HepG2 (cell line): Measurements from ENCODE around the gene GNB1.

Source experiments
- FOXA1 ChIP-seq, 2 experiments: fragments of 450-650 bp in 1 of 2; sonication (generic) in 1 of 2; formaldehyde crosslinking in 1 of 2; IDR thresholded peaks; 2 replicates each; pipeline versions ENCODE4 v1.4.0 to v1.6.1; 2016 to 2020; ENCODE audit warnings: missing genetic modification reagents in 1 of 2
- PRDM15 ChIP-seq: sonication (generic); formaldehyde crosslinking; IDR thresholded peaks from 2 replicates; pipeline ENCODE4 v1.4.0; 2020; ENCODE audit warnings: missing genetic modification reagents
- YY1 ChIP-seq: IDR thresholded peaks from 2 replicates; pipeline ENCODE4 v1.6.1; 2011; ENCODE audit warnings: low read length, low read depth, moderate library complexity, mild to moderate bottlenecking; ENCODE audit not compliant: insufficient read depth, insufficient replicate concordance
- TF ChIP-seq, protein P1 (sequence below): sonication (generic); formaldehyde crosslinking; IDR thresholded peaks from 2 replicates; pipeline ENCODE4 v1.5.0; 2020; ENCODE audit warnings: mild to moderate bottlenecking, missing genetic modification reagents, moderate library complexity

DNA sequence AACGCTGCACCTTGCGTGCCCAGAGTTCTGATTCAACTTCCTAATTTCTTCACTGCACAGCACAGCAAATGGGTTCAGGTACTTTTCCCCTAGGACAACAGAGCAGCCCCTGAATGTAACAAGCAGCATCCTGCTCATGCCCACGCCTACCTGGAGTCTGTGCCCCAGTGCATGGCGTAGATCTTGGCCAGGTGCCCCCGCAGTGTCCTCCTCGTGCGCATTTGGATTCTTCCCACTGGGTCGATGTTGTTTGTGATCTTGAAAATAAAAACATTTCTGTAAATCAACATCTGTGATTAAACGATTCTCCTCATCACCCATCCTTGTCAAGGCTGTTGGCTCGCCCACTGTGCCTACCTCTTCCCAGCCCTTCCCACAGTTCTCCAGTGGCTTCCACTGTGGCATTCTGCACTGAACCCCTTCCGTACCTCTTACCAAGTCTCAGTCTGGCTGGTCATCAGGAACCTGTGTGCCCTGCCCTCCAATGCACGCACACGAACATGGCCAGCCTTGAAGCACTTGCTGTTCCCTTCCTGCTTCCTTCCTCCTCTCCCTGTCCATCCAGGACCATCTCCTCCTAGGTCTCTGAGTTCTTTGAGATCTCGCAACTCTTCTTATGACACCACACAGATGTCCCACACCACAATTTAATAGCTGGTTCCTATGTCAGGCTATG is 75.1 kb downstream of the GNB1 start:
- TF ChIP-seq, protein P1, sequence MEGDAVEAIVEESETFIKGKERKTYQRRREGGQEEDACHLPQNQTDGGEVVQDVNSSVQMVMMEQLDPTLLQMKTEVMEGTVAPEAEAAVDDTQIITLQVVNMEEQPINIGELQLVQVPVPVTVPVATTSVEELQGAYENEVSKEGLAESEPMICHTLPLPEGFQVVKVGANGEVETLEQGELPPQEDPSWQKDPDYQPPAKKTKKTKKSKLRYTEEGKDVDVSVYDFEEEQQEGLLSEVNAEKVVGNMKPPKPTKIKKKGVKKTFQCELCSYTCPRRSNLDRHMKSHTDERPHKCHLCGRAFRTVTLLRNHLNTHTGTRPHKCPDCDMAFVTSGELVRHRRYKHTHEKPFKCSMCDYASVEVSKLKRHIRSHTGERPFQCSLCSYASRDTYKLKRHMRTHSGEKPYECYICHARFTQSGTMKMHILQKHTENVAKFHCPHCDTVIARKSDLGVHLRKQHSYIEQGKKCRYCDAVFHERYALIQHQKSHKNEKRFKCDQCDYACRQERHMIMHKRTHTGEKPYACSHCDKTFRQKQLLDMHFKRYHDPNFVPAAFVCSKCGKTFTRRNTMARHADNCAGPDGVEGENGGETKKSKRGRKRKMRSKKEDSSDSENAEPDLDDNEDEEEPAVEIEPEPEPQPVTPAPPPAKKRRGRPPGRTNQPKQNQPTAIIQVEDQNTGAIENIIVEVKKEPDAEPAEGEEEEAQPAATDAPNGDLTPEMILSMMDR (CRISPR knock-in tag): no peak
- no peak for TF ChIP-seq YY1
- TF ChIP-seq FOXA1 (IDR thresholded peaks at IDR 0.05): no peak
- TF ChIP-seq FOXA1 (CRISPR knock-in tag; IDR thresholded peaks at IDR 0.05): no peak
- no peak for TF ChIP-seq PRDM15
